WTC11 (cell line): Measurements from ENCODE around the gene MYBPC1. TPM values are rescaled to one million over a fixed set of nuclear protein-coding genes. Genes with fewer than 3 reads are reported as not detected.

ENCODE experiments used
- ATAC-seq: fragments of 200-7000 bp; cut with Tn5 transposase; 2 replicates; pipeline ENCODE4 v1.10.0; 2021; ENCODE audit warnings: mild to moderate bottlenecking, moderate library complexity
- CTCF ChIA-PET: fragments of 300-600 bp; sonication (Branson Sonifier 250); formaldehyde crosslinking; loops from one replicate; lab custom pipeline; 2021; ENCODE audit warnings: antibody characterized with exemption; lab: Charles Lee
- POLR2A ChIA-PET: fragments of 350-600 bp; sonication (Branson Sonifier 250); formaldehyde crosslinking; loops from one replicate; lab custom pipeline; 2021; ENCODE audit warnings: antibody characterized with exemption; lab: Charles Lee
- DNase-seq: peaks from one replicate; pipeline ENCODE4 v3.0.0; 2021; ENCODE audit warnings: low spot score
- H3K27ac Mint-ChIP-seq: 2 replicates; pipeline ENCODE4 v1.8.0; 2021; ENCODE audit warnings: mixed read lengths
- H3K27me3 Mint-ChIP-seq: 2 replicates; pipeline ENCODE4 v1.8.0; 2021; ENCODE audit warnings: low read depth, mild to moderate bottlenecking, moderate library complexity, mixed read lengths
- H3K36me3 Mint-ChIP-seq: 2 replicates; pipeline ENCODE4 v1.8.0; 2021; ENCODE audit warnings: mixed read lengths
- H3K4me1 Mint-ChIP-seq: 2 replicates; pipeline ENCODE4 v1.8.0; 2022; ENCODE audit warnings: mixed read lengths
- H3K4me3 Mint-ChIP-seq: 2 replicates; pipeline ENCODE4 v1.8.0; 2021; ENCODE audit warnings: mild to moderate bottlenecking, moderate library complexity, mixed read lengths
- H3K9me3 Mint-ChIP-seq: 2 replicates; pipeline ENCODE4 v1.8.0; 2021; ENCODE audit warnings: mixed read lengths
- CBFB ChIP-seq: sonication (generic); formaldehyde crosslinking; IDR thresholded peaks from 2 replicates; pipeline ENCODE4 v1.8.1; 2022; ENCODE audit warnings: mild to moderate bottlenecking, low read depth, missing genetic modification reagents
- ESRRA ChIP-seq: sonication (generic); formaldehyde crosslinking; IDR thresholded peaks from 2 replicates; pipeline ENCODE4 v1.8.1; 2022; ENCODE audit warnings: mild to moderate bottlenecking, missing genetic modification reagents, borderline replicate concordance
- FOXJ3 ChIP-seq: sonication (generic); formaldehyde crosslinking; IDR thresholded peaks from 2 replicates; pipeline ENCODE4 v1.9.0; 2021; ENCODE audit warnings: missing genetic modification reagents, mild to moderate bottlenecking, borderline replicate concordance
- GTF2I ChIP-seq: fragments of 250-450 bp; sonication (Bioruptor Pico); conservative IDR thresholded peaks from 2 replicates; pipeline ENCODE4 v1.4.0; 2021; ENCODE audit warnings: mild to moderate bottlenecking
- IRF2 ChIP-seq: sonication (generic); formaldehyde crosslinking; IDR thresholded peaks from 2 replicates; pipeline ENCODE4 v1.8.0; 2022; ENCODE audit warnings: low read depth, missing genetic modification reagents, borderline replicate concordance
- KAT7 ChIP-seq: sonication (generic); formaldehyde crosslinking; IDR thresholded peaks from 2 replicates; pipeline ENCODE4 v1.8.1; 2023; ENCODE audit warnings: missing genetic modification reagents, mild to moderate bottlenecking, borderline replicate concordance
- NR2C2 ChIP-seq: sonication (generic); formaldehyde crosslinking; IDR thresholded peaks from 2 replicates; pipeline ENCODE4 v1.8.0; 2022; ENCODE audit warnings: mild to moderate bottlenecking, missing genetic modification reagents
- PRRX2 ChIP-seq: fragments of 250-450 bp; sonication (Bioruptor Pico); IDR thresholded peaks from 2 replicates; pipeline ENCODE4 v1.8.0; 2021; ENCODE audit warnings: mild to moderate bottlenecking
- SMAD3 ChIP-seq: sonication (generic); formaldehyde crosslinking; IDR thresholded peaks from 2 replicates; pipeline ENCODE4 v1.8.0; 2022; ENCODE audit warnings: missing genetic modification reagents, mild to moderate bottlenecking, borderline replicate concordance
- ZBTB21 ChIP-seq: sonication (generic); formaldehyde crosslinking; IDR thresholded peaks from 2 replicates; pipeline ENCODE4 v1.8.1; 2023; ENCODE audit warnings: mild to moderate bottlenecking, missing genetic modification reagents, borderline replicate concordance
- total RNA-seq: library from RNA; stranded (reverse); gene quantifications from 3 replicates; pipeline ENCODE4 v1.2.3, GENCODE V29; 2021
- TF ChIP-seq, protein P1 (sequence below): fragments of 250-450 bp; sonication (Bioruptor Pico); conservative IDR thresholded peaks from 2 replicates; pipeline ENCODE4 v1.9.0; 2021; ENCODE audit warnings: mild to moderate bottlenecking
- TF ChIP-seq, protein P2 (sequence below): sonication (generic); formaldehyde crosslinking; IDR thresholded peaks from 2 replicates; pipeline ENCODE4 v1.8.1; 2022; ENCODE audit warnings: low read depth, missing genetic modification reagents, borderline replicate concordance
- TF ChIP-seq, protein P3 (sequence below): fragments of 250-450 bp; sonication (Bioruptor Pico); IDR thresholded peaks from 2 replicates; pipeline ENCODE4 v1.9.0; 2021; ENCODE audit warnings: mild to moderate bottlenecking
- TF ChIP-seq, protein P4 (sequence below): sonication (generic); formaldehyde crosslinking; IDR thresholded peaks from 2 replicates; pipeline ENCODE4 v1.8.0; 2023; ENCODE audit warnings: mild to moderate bottlenecking, missing genetic modification reagents
- TF ChIP-seq, protein P5 (sequence below): sonication (generic); formaldehyde crosslinking; IDR thresholded peaks from 2 replicates; pipeline ENCODE4 v1.8.0; 2023; ENCODE audit warnings: missing genetic modification reagents
- TF ChIP-seq, protein P6 (sequence below): sonication (generic); formaldehyde crosslinking; IDR thresholded peaks from 2 replicates; pipeline ENCODE4 v1.8.1; 2022; ENCODE audit warnings: mild to moderate bottlenecking, missing genetic modification reagents, moderate library complexity, borderline replicate concordance
- TF ChIP-seq, protein P7 (sequence below): sonication (generic); formaldehyde crosslinking; IDR thresholded peaks from 2 replicates; pipeline ENCODE4 v1.8.0; 2022; ENCODE audit warnings: mild to moderate bottlenecking, missing genetic modification reagents
- TF ChIP-seq, protein P8 (sequence below): sonication (generic); formaldehyde crosslinking; IDR thresholded peaks from 2 replicates; pipeline ENCODE4 v1.8.1; 2022; ENCODE audit warnings: missing genetic modification reagents, borderline replicate concordance
- TF ChIP-seq, protein P9 (sequence below): sonication (generic); formaldehyde crosslinking; IDR thresholded peaks from 2 replicates; pipeline ENCODE4 v1.8.0; 2022; ENCODE audit warnings: mild to moderate bottlenecking, missing genetic modification reagents

MYBPC1 gene
- total RNA-seq, 1 experiment from 2014 or later: not detected

DNA sequence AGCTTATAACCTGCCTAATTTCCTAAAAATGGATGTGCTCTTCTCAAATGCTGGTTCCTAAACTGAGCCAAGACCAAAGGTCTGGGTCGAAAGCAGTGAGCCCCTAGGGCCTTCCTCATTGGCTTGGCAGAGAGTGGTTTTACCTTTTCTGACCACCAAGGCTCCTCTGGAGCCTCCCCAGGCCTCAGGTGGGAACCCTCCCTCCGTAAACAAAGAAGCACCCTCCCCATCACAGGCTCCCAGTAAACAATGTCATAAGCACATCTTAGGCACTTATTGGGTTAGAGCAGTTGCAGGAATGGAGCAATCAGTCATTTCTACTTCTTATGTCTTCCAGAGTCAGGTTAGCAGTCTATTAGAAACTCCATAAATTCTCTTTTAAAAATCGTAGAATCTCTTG is 108.7 kb downstream of the MYBPC1 start (continued):
- TF ChIP-seq, protein P1, sequence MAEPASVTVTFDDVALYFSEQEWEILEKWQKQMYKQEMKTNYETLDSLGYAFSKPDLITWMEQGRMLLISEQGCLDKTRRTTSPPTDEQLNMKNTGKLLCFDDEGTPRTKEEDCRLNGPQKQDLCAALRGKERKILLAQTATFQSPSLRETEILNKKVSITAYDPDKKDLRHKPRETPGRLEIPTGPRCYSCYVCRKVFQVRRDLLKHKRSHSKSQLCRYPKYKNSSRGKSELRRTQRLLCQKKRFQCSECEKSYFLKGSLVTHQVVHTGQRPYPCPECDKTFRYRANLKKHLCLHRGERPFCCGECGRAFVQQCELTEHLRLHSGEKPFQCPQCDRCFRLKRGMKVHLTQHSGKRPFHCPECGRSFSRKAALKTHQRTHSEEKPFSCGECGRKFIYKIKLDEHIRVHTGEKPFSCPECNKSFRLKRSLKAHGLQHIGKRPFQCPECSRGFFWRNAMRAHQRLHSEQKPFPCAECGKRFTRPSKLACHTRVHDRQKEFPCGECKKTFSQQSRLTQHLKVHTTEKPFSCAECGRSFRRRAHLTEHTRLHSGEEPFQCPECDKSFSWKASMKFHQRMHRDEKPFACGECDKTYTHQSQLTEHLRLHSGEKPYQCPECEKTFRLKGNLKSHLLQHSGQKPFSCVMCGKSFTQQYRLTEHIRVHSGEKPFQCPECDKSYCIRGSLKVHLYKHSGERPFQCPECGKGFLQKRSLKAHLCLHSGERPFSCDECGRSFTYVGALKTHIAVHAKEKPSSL (CRISPR knock-in tag): no peak
- TF ChIP-seq GTF2I (no peak), SMAD3 (no peak), ZBTB21 (CRISPR knock-in tag) (no peak), FOXJ3 (no peak), KAT7 (CRISPR knock-in tag) (no peak)

DNA sequence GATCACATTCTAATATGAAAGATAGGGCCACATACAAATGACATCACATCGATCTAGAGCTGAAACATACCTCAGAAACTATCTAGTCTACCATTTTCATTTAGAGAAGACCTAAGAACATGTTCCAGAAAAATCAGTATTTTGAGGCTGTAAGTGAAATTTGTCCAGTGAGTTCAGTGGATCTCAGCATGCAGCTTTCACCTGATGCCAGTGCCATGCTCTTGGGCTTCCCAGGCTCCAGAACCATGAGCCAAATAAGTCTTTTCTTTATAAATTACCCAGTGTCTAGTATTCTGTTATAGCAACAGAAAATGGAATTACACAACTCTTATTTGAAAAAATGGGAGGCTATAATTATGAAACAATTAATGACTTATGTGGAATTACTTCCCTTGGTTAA is 111.6 kb downstream of the MYBPC1 start:
- TF ChIP-seq, protein P2, sequence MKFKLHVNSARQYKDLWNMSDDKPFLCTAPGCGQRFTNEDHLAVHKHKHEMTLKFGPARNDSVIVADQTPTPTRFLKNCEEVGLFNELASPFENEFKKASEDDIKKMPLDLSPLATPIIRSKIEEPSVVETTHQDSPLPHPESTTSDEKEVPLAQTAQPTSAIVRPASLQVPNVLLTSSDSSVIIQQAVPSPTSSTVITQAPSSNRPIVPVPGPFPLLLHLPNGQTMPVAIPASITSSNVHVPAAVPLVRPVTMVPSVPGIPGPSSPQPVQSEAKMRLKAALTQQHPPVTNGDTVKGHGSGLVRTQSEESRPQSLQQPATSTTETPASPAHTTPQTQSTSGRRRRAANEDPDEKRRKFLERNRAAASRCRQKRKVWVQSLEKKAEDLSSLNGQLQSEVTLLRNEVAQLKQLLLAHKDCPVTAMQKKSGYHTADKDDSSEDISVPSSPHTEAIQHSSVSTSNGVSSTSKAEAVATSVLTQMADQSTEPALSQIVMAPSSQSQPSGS (CRISPR knock-in tag): no peak
- TF ChIP-seq PRRX2 (CRISPR knock-in tag) (no peak), CBFB (CRISPR knock-in tag) (no peak), NR2C2 (no peak), ESRRA (CRISPR knock-in tag) (no peak)
- TF ChIP-seq, protein P3, sequence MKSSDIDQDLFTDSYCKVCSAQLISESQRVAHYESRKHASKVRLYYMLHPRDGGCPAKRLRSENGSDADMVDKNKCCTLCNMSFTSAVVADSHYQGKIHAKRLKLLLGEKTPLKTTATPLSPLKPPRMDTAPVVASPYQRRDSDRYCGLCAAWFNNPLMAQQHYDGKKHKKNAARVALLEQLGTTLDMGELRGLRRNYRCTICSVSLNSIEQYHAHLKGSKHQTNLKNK (CRISPR knock-in tag): no peak
- TF ChIP-seq, protein P4, sequence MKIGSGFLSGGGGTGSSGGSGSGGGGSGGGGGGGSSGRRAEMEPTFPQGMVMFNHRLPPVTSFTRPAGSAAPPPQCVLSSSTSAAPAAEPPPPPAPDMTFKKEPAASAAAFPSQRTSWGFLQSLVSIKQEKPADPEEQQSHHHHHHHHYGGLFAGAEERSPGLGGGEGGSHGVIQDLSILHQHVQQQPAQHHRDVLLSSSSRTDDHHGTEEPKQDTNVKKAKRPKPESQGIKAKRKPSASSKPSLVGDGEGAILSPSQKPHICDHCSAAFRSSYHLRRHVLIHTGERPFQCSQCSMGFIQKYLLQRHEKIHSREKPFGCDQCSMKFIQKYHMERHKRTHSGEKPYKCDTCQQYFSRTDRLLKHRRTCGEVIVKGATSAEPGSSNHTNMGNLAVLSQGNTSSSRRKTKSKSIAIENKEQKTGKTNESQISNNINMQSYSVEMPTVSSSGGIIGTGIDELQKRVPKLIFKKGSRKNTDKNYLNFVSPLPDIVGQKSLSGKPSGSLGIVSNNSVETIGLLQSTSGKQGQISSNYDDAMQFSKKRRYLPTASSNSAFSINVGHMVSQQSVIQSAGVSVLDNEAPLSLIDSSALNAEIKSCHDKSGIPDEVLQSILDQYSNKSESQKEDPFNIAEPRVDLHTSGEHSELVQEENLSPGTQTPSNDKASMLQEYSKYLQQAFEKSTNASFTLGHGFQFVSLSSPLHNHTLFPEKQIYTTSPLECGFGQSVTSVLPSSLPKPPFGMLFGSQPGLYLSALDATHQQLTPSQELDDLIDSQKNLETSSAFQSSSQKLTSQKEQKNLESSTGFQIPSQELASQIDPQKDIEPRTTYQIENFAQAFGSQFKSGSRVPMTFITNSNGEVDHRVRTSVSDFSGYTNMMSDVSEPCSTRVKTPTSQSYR (CRISPR knock-in tag): no peak
- TF ChIP-seq, protein P5, sequence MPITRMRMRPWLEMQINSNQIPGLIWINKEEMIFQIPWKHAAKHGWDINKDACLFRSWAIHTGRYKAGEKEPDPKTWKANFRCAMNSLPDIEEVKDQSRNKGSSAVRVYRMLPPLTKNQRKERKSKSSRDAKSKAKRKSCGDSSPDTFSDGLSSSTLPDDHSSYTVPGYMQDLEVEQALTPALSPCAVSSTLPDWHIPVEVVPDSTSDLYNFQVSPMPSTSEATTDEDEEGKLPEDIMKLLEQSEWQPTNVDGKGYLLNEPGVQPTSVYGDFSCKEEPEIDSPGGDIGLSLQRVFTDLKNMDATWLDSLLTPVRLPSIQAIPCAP: no peak
- CTCF ChIA-PET: no interaction called here
- H3K4me3 Mint-ChIP-seq: no peak overlapping the region
- ATAC-seq (no peak), DNase-seq (no peak)
- no peak overlapping the region for H3K27ac Mint-ChIP-seq
- no peaks in the 10 kb centered on the region; the same call in 1 of the 2 replicates for H3K27me3 Mint-ChIP-seq
- no peaks in the 10 kb centered on the region for H3K9me3 Mint-ChIP-seq
- peaks cover 18% of the 10 kb centered on the region for H3K4me1 Mint-ChIP-seq
- H3K36me3 Mint-ChIP-seq: 0 out of 2 replicates have a peak, but pooled peaks cover 3% of the 10 kb centered on the region
- POLR2A ChIA-PET: no interaction called here

DNA sequence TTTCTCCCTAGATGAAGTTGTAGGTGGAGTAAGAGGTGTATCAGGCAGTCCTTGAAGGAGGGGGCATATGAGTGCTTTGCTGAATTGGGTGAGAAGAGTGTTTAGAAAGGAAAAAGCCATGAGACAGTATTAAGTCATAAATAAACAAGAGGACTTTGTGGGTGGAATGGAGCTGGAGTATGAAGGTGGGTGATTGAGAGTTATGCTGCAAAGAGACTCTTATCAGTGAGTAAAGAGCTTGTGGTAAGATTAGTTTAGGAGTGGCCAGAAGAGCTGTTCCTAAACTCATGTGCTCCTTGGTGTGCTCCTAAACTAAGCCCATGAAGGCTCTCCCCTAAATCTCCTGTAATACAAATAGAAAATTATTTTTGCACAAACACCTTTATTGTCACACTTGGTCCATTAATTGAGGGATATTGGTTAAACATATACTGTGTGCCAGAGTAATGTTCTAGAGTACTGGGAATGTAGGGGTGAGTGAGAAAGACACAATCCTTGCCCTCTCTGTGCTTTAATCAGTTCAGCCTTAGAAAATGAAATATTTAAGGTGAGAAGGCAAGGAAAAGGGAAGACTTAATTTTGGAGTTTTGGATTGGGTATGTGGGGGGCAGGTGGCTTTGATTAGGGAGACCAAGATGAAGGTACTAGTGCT is 112.5 kb downstream of the MYBPC1 start:
- ATAC-seq (no peak), DNase-seq (no peak)
- Mint-ChIP-seq H3K36me3 (0 out of 2 replicates have a peak, but pooled peaks cover 3% of the 10 kb centered on the region), H3K27me3 (no peaks in the 10 kb centered on the region; the same call in 1 of the 2 replicates), H3K4me3 (no peak overlapping the region), H3K9me3 (no peaks in the 10 kb centered on the region), H3K4me1 (peaks cover 18% of the 10 kb centered on the region), H3K27ac (no peak overlapping the region)
- ChIA-PET CTCF (no interaction called here), POLR2A (no interaction called here)
- TF ChIP-seq IRF2 (CRISPR knock-in tag): no peak
- TF ChIP-seq, protein P6, sequence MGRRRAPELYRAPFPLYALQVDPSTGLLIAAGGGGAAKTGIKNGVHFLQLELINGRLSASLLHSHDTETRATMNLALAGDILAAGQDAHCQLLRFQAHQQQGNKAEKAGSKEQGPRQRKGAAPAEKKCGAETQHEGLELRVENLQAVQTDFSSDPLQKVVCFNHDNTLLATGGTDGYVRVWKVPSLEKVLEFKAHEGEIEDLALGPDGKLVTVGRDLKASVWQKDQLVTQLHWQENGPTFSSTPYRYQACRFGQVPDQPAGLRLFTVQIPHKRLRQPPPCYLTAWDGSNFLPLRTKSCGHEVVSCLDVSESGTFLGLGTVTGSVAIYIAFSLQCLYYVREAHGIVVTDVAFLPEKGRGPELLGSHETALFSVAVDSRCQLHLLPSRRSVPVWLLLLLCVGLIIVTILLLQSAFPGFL: no peak
- TF ChIP-seq, protein P7, sequence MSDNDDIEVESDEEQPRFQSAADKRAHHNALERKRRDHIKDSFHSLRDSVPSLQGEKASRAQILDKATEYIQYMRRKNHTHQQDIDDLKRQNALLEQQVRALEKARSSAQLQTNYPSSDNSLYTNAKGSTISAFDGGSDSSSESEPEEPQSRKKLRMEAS (CRISPR knock-in tag): no peak
- TF ChIP-seq, protein P8, sequence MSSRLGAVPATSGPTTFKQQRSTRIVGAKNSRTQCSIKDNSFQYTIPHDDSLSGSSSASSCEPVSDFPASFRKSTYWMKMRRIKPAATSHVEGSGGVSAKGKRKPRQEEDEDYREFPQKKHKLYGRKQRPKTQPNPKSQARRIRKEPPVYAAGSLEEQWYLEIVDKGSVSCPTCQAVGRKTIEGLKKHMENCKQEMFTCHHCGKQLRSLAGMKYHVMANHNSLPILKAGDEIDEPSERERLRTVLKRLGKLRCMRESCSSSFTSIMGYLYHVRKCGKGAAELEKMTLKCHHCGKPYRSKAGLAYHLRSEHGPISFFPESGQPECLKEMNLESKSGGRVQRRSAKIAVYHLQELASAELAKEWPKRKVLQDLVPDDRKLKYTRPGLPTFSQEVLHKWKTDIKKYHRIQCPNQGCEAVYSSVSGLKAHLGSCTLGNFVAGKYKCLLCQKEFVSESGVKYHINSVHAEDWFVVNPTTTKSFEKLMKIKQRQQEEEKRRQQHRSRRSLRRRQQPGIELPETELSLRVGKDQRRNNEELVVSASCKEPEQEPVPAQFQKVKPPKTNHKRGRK (CRISPR knock-in tag): no peak
- TF ChIP-seq SMAD3: no peak
- TF ChIP-seq NR2C2: no peak
- no peak for TF ChIP-seq FOXJ3
- TF ChIP-seq, protein P9, sequence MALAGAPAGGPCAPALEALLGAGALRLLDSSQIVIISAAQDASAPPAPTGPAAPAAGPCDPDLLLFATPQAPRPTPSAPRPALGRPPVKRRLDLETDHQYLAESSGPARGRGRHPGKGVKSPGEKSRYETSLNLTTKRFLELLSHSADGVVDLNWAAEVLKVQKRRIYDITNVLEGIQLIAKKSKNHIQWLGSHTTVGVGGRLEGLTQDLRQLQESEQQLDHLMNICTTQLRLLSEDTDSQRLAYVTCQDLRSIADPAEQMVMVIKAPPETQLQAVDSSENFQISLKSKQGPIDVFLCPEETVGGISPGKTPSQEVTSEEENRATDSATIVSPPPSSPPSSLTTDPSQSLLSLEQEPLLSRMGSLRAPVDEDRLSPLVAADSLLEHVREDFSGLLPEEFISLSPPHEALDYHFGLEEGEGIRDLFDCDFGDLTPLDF (CRISPR knock-in tag): no peak
